ENCODE data around the gene PTGIS. TPM values are rescaled to one million over a fixed set of nuclear protein-coding genes. Genes with fewer than 3 reads are reported as not detected.
"Not testable (repeated sequence)": the region's sequence is repeated elsewhere in the genome, so short reads cannot be mapped to it uniquely, and the experiment has no call there.

Gene PTGIS
- total RNA-seq, 1 donor, result 2.2 TPM

DNA sequence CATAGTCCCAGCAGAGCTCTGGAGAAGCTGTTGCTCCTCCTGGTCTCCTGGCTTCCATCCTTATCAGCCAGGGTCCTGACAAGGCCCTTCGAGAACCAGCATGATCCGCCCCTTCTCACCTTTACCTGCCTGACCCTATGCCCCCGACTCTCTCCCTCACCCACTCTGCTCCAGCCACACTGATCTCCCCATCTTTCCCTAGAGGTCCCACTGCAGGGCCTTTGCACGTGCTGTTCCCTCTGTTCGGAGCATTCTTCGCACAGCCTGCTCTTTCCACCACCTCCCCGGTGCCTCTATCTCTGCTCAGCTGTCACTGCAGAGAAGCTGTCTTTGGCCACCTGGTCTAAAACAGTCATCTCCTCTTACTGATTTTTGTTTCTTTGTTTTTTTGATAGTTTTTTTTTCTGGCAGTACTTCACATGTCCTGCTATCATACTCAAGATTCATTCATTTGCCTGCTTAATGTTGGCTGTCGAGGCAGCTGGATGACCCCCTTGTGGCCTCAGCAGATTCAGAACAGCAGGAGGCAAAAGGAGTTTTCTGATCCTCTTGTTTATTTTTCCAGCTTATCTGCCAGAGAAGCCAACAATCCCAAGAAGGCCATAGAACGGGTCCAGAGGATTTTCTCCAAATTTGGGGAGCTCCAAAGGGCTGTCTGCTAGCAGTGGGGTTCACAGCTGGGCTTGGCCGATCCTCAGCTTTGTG, 1.6 kb upstream of the PTGIS start:
- TF ChIP-seq, protein P1, sequence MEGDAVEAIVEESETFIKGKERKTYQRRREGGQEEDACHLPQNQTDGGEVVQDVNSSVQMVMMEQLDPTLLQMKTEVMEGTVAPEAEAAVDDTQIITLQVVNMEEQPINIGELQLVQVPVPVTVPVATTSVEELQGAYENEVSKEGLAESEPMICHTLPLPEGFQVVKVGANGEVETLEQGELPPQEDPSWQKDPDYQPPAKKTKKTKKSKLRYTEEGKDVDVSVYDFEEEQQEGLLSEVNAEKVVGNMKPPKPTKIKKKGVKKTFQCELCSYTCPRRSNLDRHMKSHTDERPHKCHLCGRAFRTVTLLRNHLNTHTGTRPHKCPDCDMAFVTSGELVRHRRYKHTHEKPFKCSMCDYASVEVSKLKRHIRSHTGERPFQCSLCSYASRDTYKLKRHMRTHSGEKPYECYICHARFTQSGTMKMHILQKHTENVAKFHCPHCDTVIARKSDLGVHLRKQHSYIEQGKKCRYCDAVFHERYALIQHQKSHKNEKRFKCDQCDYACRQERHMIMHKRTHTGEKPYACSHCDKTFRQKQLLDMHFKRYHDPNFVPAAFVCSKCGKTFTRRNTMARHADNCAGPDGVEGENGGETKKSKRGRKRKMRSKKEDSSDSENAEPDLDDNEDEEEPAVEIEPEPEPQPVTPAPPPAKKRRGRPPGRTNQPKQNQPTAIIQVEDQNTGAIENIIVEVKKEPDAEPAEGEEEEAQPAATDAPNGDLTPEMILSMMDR (IDR thresholded peaks at IDR 0.05; ENCODE audit: insufficient read depth, low read depth, low read length), result no peak

DNA sequence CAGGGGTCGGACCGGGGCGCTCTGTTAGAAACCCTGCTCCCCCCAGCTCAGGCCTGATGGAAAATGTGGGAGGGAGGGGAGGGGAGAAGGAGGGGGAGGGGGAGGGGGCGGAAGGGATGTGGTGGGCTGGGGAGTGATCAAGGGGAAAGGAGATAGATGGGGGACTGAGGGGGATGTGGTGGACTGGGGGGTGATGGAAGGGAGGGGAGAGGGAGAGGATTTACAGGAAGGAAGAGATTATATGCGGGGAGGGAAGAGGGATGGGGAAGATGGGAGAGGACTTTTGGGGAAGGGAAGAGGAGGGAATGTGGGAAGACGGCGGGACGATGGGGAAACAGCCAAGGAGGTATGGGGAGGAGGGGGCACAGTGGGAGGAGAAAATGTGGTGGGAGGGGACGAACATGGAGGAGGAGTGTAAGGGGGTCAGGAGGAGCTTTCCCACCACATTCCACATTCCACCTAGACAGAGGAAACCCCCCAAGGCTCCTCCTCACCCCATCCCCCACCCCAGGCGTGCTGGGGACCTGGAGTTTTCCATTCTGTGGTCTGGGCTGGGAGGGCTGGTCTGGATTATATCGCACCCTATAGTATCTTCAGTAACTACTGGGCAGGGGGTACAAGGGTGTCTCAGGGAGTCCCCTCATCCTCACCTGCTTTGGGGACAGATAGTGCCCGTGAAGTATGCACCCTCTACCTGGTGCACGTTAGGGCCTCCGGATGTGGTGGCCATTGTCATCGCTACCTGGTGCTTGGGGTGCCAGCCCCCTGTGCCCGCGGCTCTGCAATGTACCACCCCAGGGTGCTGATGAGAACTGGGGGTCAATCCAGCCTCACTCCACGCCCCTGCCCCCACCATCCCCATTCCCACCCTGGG, 578 bp upstream of the PTGIS start:
- DNase-seq (ENCODE audit: low read depth), result peak; percentile 38
- TF ChIP-seq, protein P1 (IDR thresholded peaks at IDR 0.05; ENCODE audit: insufficient read depth, low read depth, low read length), result no peak
- H3K4me3 ChIP-seq (ENCODE audit: low read depth, low read length), result peak overlapping the region; percentile 12

More for the DNA sequence above, 1.6 kb upstream of the PTGIS start:
- no peak overlapping the region for H3K4me3 ChIP-seq (ENCODE audit: low read depth, low read length)
- peak; percentile 71 for DNase-seq (ENCODE audit: low read depth)

DNA sequence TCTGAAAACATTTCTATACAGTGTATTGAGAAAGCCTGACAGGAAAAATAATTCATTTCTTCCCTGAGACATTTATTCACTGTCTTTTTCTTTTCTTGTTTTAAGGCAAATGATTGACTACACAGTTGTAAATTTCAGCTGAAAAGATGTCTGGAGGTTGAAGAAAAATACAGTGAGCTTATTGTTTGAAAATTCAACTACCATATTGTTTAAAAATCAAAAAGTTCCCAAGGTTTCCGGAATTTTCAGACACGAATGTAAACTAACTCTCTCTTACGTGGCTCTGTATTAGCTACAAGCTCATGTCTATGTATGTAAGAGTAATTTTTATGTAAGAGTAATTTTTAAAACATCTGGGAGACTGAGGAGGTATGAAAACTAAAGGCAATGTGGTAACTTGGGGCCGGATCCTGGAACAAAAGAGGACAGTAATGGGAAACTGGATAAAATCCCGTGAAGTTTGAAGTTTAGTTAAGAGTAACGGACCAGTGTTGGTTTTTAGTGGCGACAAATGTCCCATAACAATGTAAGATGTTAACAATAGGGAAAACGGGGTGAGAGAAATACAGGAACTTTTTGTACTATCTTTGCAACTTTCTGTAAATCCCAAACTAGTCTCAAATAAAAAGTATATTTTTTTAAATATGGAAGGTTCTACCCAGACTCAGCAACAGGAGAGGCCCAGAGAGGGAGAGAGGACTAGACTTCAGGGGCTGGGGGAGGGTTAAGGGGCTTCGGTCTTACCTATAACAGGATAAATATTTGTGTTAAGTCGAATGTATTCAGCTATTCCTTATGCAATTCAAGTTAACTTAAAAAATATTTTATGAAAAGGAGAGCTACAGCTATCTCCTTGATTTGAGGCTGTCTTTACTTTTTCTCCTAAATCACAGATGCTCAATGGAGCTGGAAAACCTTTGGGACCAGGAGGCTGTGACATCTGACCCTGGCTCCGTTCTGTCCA, 1.3 kb downstream of the PTGIS start:
- TF ChIP-seq, protein P1 (IDR thresholded peaks at IDR 0.05; ENCODE audit: insufficient read depth, low read depth, low read length), result no peak
- peak overlapping the region; percentile 54 for H3K4me3 ChIP-seq (ENCODE audit: low read depth, low read length)
- DNase-seq (ENCODE audit: low read depth), result no peak

DNA sequence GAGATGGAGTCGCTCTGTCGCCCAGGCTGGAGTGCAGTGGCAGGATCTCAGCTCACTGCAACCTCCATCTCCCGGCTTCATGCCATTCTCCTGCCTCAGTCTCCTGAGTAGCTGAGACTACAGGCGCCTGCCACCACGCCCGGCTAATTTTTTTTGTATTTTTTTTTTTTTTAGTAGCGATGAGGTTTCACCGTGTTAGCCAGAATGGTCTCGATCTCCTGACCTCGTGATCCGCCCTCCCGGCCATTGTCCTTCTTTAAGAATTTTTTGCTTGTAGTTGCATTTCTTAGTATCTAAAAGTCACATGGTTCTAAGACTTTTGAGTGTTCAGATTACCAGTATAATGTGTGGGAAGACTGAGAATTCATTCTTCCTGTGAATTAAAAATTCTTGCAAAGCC, 2.9 kb downstream of the PTGIS start:
- DNase-seq (ENCODE audit: low read depth); H3K4me3 ChIP-seq (ENCODE audit: low read depth, low read length): not testable (repeated sequence)

DNA sequence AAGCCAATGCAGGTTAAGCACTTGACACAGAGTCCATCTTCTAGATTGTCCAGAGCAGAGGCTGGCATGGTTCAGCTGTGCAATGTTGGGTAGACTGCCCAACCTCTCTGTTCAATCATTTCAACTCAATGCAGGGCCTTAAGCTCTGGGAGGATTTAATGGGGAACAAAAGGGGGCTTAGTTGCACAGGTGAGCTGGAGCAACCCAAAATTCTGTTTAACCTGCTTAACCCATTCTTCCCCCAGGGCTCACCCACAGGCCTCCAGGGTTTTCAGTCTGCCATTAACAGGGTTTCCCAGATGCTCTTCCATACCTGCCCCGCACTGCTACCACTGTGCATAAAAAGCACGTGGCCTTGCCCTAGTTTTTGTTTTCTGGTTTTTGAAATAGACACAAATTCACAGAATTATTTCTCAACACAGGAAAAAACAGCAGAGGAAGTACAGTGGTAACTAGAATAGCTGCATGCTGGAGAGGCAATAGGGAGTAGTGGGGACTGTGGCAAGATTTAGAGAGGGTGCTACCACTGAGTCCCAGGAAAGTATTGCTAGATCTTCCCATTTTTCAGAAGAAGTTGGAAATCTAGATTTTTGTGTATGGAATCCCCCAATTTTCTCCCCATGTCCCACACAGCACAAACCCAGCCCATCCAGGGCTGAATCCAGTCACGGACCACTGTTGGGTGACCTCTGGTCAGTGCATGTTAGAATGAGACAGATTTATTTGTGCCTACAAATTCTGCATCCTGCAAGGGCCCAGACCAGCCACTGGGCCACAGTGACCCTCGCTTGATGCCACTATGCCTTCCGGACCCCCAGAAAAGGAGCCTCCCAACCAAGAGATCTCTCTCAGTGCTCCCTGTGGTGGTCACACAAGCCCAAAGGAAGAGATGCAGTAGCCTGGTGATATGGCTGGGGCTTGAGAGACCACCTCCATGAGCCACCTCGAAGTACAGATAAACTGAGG, 4.6 kb downstream of the PTGIS start:
- H3K4me3 ChIP-seq (ENCODE audit: low read depth, low read length), result no peak overlapping the region
- DNase-seq (ENCODE audit: low read depth), result no peak
- TF ChIP-seq, protein P1 (IDR thresholded peaks at IDR 0.05; ENCODE audit: insufficient read depth, low read depth, low read length), result no peak

DNA sequence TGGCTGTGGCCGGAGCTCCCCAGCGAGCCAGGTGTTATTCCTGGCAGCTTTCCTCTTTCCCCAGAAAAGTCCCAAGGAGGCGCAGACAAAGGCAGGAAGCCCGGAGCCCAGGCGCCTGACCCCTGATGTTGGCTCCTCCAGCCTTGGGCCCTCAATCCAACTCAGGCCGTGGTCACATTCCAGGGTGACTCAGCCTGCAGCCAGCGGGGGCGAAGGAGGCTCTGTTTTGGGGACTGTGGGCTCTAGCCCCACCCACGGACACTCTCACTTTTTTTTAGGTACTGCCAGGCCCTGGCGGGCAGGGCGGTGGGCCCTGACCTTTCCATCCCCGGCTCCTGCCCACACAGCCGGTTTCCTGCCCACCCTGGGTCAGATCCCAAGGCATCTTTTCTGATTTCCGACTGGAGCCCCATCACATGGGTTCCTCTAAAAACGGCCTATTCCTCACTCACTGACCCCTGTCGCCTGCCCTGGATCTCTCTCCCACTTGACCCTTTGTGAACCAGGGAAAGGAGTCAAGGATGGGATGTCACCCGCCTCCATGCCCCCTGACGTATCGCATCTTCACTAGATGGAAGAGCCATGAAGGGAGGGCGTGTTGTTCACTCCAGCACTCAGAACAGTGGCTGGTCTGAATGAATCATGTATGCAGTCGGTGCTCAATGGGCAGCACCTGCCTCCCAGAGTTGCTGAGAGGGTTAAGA, 5.5 kb downstream of the PTGIS start:
- TF ChIP-seq, protein P1 (IDR thresholded peaks at IDR 0.05; ENCODE audit: insufficient read depth, low read depth, low read length), result no peak

More for the DNA sequence above, 5.5 kb downstream of the PTGIS start:
- peak; percentile 56 for DNase-seq (ENCODE audit: low read depth)
- no peak overlapping the region for H3K4me3 ChIP-seq (ENCODE audit: low read depth, low read length)

All from fibroblast of villous mesenchyme (primary cell).